Activated CD4-positive, CD25-positive, alpha-beta regulatory T cell treated with anti-CD3 and anti-CD28 coated beads, Interleukin-2, amount 50 U/mL, for 24 hours (primary cell): Measurements from ENCODE around the gene CARD19.
"Not testable (repeated sequence)": the region's sequence is repeated elsewhere in the genome, so short reads cannot be mapped to it uniquely, and the experiment has no call there.

Source experiments
- ATAC-seq, 2 donors: fragments of 150-1000 bp; cut with Tn5 transposase; one replicate each; pipeline ENCODE4 v1.10.0; 2021; ENCODE audit warnings: mild to moderate bottlenecking in 1 of 2, moderate library complexity in 1 of 2

The CARD19 gene

DNA sequence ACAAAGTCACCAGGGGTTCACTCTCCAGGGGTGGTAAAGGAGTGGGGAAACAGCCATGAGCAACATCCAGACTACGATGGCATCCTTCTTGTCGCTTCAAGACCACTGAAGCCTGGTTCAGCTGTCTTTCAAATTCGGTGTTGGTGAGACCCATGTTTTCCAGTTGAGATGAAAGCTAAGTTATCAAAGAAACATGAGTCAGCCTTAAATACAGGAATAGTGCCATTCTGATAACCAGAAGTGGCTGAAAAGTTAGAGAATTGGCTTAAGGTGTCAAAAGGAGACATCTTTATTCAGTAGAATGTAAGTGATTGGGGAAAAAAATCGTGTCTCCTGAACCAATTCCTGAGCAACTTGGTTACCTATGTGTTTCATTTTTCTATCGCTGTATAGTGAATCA is 7.0 kb upstream of the CARD19 start:
- ATAC-seq, result no peak

DNA sequence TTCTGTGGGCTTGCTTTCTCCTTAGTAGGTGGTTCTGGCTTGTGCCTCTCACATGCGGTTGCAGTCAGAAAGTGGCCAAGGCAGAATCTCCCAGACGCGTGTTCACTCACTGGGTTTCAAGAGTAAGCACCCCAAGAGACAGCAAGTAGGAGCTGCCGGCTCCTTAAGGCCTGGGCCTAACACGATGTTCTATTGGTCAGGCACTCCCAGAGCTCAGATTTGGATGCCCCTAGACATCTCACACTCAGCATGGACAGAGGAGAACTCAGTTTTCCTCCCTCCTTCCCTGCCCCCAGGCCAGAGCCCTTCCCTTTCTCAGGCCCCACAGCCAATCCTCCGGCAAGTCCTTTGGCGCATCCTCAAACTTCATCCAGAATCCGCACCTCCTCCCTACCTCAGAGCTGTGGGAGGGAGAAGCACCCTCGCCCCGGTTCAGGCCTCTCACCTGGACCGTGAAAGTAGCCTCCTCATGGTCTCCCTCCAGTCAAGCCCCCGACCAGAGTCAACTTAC is 6.5 kb upstream of the CARD19 start:
- ATAC-seq, result no peak

GRCh38 chr9:93090091-93090655 is 5.8 kb upstream of the CARD19 start:
- no peak for ATAC-seq

- ATAC-seq, result no peak
These were observed 5.0 kb upstream of the CARD19 start for GRCh38 chr9:93091056-93091452.

DNA sequence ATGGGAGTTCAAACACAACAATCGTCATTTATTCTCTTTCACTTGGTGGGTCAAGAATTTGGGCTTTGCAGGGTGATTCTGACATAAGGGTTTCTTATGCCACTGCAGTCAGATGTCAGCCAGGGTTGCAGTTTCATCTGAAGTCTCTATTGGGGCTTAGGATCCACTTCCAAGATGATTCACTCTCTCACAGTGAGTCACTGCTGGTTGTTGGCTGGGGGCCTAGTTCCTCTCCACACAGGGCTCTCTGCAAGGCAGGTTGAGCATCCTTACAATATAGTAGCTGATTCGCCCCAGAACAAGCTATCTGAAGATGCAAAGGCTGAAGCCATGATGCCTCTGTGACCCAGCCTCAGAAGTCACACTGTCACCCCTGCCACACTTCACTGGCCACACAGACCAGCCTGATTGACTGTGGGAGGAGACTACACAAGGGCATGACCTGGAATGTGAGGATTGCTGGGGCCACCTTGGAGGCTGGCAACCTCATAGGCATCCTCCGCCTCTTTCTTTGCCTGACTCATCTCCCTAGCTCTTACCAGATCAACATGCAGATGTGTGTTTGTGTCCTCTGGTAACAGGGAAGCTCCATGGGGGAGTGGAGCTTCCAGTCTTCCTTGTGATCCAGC is 4.5 kb upstream of the CARD19 start:
- peak; percentile 27 to 45 for ATAC-seq

DNA sequence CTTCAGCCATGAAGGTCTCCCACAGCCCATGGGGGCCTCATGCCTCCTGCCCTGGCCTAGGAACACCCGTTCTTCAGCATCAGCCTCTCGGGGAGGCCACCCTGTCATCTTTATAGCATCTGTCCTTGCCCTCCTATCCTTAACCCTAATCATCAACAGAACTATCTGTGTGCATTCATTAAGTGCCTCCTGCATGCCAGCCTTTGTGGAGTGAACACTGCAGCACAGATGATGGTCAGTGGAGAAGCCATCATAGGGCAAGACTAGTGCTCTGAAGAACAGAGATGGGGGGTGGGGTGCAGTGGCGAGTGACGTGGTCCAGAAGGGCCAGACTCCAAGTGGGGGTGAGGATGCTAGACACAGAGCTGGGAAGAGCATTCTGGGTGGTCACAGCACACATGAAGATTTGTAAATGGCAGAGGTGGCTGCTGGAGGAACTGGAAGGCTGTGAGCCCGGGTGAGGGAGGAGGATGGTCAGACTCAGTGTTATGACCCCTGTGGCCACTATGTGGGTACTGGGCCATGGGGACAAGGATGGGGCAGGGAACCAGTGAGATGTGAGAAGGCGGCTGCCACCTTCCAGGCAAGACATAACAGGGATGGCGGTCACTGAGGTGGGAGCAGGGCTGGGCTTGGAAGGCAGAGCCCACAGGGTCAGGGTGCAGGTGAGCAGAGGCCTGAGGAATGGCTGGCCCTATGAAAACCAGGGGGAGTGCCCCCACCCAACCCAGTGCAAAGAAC is 3.6 kb upstream of the CARD19 start:
- no peak for ATAC-seq

DNA sequence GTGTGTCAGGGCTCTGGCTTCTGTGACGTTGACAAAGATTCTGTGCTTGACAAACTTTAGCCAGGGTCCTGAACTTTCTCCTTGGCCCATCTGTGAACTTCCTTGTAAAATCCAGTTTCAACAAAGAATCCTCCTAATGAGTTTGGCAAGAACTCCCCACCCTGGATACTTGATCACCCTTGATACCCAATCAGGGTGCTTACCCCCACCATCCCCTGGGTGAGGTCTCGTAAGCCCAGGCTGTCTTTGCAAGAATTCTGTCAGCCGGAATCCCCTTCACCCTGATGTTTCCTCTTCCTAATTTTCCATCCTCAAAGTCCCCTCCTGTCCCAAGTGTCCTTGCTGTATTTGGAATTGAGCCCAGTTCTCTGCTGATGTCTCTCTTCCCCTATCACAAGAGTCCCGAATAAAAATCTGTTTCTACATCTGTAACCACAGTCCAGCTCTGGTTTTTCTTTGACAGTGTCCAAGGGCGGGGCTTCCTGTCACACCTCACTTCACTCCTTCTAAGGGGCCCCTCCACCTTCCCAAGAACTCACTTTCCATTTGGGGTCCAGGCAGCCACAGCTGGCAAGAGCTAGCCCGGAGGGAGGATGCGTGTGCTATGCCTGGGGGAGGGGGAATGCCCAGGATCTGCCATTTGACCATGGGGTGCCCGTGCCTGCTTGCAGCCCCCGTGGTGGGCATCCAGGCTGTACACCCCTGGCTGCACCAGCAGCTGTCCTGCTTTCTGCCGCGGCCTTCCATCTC is 2.7 kb upstream of the CARD19 start:
- no peak for ATAC-seq

- no peak for ATAC-seq
These were observed 1.9 kb upstream of the CARD19 start for GRCh38 chr9:93093877-93094657.

DNA sequence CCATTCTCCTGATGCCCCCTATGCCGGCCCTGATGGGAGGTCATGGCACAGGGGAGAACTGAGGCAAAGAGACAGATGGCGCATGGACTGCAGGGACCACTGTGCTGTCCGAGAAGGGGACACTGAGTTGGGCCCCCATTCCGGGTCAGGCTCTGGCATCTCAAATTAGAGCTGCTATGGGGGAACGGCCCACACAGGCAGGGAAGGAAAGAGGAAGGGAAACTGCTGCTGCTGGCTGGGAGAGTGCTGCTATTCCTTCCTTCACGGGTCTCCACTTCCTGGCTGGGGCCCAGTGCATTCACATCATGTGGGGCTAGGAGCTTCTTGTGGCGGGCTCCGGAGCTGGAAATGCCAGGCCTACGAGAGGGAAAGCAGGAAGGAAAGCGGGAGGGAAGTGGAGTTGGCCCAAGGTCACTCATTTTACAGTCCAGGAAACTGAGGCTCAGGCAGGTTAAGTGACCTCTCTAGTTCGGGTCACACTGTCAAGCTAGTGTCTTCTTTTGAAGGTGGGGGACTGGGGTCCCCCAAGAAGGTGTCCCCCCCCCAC is 1.3 kb upstream of the CARD19 start:
- no peak for ATAC-seq

DNA sequence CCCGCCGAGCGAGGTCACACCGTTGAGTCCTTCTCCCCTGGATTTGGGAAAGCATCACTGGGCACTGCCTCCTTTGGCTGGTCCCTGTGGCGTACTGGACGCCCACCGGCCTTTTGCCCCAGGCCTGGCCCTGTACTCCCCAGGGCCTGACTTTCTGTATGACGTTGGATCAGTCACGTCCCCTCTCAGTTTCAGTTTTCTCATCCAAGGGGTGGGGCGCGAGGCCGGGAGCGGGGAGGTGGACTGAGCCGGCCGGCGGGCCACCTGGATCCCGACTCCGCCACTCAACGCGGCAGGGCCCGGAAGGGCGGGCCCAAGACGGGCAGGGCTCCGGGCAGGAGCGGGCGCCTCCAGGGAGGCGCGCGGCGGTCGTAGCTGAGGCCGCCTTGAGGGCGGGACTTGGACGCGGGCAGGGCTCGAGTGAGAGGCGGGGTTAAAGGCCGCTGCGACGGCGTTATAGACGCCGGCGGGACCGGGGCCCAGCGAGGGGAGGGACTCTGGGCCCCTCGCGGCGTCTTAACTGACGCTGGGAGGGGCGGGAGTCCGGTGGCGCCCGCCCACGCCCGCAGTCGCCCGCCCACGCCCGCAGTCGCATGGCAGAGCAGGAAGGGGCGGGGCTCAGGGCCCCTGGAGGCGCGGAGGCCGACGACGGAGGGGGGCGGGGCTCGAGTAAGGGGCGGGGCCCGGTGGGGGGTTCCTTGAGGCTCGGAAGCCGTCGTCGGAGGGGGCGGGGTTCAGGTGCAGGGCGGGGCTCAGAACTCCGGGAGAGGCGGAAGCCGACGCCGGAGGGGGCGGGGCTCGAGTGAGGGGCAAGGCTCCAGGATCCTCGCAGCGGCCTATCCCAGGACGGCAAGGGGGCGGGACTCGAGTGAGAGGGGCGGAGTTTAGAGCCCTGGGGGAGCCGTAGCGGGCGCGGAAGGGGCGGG is 549 bp upstream of the CARD19 start:
- ATAC-seq, result peak; percentile 73 to 77

GRCh38 chr9:93096811-93097382 is 880 bp downstream of the CARD19 start:
- ATAC-seq, result no peak

- ATAC-seq, result no peak
These were observed 1.6 kb downstream of the CARD19 start for GRCh38 chr9:93097511-93098201.

- peak in 1 of 2 donors; percentile 29 for ATAC-seq
These were observed 2.4 kb downstream of the CARD19 start for GRCh38 chr9:93098236-93098946.

GRCh38 chr9:93099551-93100275 is 3.7 kb downstream of the CARD19 start:
- ATAC-seq, result no peak

- ATAC-seq, result no peak
These were observed 4.2 kb downstream of the CARD19 start for GRCh38 chr9:93100276-93100636.

GRCh38 chr9:93101086-93101485 is 5.1 kb downstream of the CARD19 start:
- ATAC-seq, result not testable (repeated sequence)

DNA sequence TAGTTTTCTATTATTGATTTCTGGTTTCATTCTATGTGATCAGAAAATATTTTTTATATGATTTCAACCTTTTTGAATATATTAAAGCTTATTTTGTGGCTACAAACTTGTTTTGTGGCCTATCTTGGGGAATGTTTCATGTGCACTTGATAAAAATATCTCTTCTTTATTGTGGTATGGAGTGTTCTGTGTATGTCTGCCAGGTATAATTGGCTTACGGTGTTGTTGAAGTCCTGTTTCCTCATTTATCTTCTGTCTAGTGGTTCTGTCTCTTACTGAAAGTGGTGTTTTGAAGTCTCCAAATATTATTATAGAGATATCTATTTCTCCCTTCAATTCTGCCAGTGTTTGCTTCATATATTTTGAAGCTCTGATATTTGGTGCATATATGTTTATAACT is 9.6 kb downstream of the CARD19 start:
- ATAC-seq, result no peak

DNA sequence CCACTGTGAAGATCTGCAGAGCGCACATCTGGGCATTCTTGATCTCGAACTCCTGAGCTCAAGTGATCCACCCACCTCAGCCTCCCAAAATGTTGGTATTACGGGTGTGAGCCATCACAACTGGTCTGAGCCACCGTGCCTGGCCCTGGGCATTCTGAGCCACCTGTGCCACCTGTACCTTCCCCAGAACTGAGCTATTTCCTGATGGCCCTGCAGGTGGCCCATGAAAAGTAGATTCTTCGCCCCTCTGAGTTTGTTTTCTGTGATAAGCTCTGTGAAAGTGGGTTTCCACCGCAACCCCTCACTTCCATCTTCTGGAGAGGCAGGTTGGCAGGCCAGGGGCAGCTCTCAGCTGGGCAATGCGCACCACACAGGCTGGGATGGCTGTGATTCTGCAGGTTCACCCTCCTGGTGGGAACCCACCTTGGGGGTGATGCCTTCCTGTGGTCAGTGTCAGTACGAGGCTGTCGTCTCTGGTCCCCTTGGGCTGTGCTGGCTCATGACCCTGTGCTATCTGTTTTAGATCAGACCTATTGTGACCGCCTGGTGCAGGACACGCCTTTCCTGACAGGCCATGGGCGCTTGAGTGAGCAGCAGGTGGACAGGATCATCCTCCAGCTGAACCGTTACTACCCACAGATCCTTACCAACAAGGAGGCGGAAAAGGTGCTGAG is 11.3 kb downstream of the CARD19 start:
- ATAC-seq, result no peak
